Stimulated activated memory B cell treated with anti-CD40 and anti-IgM and Interleukin-4, amounts not matched to agents 10 μg/mL and 1 μg/mL and 100 μg/mL, for 72 hours (primary cell): ENCODE results near the gene GTF2I.
A peak's percentile ranks its signal among the peaks of the same experiment; 100 is the strongest.
"Not testable (repeated sequence)": the region's sequence is repeated elsewhere in the genome, so short reads cannot be mapped to it uniquely, and the experiment has no call there.

ENCODE experiments used
- ATAC-seq: fragments of 150-1000 bp; cut with Tn5 transposase; 2 replicates; pipeline ENCODE4 v1.10.0; 2021
- H3K27ac Mint-ChIP-seq: one replicate; pipeline ENCODE4 v1.8.0; 2022; ENCODE audit warnings: mild to moderate bottlenecking, mixed read lengths
- H3K27me3 Mint-ChIP-seq: one replicate; pipeline ENCODE4 v1.8.0; 2022; ENCODE audit warnings: mixed read lengths
- H3K36me3 Mint-ChIP-seq: one replicate; pipeline ENCODE4 v1.8.0; 2022; ENCODE audit warnings: mixed read lengths
- H3K4me1 Mint-ChIP-seq: one replicate; pipeline ENCODE4 v1.8.0; 2022; ENCODE audit warnings: mixed read lengths
- H3K4me3 Mint-ChIP-seq: one replicate; pipeline ENCODE4 v1.8.0; 2022; ENCODE audit warnings: mild to moderate bottlenecking, moderate library complexity, mixed read lengths
- H3K9me3 Mint-ChIP-seq: one replicate; pipeline ENCODE4 v1.8.0; 2022; ENCODE audit warnings: mixed read lengths

The GTF2I gene

DNA sequence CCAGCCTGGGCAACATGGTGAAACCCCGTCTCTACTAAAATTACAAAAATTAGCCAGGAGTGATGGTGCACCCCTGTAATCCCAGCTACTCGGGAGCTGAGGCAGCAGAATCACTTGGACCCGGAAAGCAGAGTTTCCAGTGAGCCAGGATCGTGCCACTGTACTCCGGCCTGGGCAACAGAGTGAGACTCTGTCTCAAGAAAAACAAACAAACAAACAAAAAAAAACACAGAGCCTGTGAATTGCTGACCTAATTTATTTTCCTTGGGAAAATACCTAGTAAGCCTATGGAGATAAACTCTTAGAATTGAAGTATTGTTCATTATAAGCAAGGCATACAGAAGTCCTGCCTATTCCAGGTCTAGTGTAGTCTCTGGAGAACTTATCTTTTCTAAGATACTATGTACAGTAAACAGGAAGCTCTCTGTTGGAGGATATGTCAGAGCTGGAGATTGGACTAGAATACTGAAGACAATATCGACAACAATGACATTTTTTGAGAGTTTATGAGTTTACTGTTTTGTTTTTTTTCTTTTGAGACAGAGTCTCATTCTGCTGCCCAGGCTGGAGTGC, 14.9 kb downstream of the GTF2I start:
- no peaks in the 10 kb centered on the region for H3K9me3 Mint-ChIP-seq
- ATAC-seq: no peak
- H3K4me1 Mint-ChIP-seq: peaks cover 49% of the 10 kb centered on the region
- H3K27ac Mint-ChIP-seq: no peak overlapping the region
- H3K36me3 Mint-ChIP-seq: peaks cover 9% of the 10 kb centered on the region
- H3K27me3 Mint-ChIP-seq: no peaks in the 10 kb centered on the region
- H3K4me3 Mint-ChIP-seq: no peak overlapping the region

DNA sequence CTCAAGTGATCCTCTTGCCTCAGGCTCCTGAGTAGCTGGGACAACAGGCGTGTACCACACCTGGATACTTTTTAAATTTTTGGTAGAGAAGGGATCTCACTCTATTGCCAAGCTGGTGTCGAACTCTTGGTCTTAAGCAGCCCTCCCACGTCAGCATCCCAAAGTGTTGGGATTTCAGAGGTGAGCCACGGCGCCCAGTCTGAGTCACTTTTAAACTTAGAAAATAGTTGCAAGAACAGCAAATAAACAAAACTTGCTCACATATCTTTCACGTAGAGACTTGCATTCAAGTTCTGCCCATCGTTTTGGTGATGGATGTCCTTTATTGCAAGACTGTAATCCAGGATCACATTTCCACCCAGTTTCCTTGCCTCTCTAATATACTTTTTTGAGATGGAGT, 16.6 kb downstream of the GTF2I start:
- peaks cover 41% of the 10 kb centered on the region for H3K4me1 Mint-ChIP-seq
- no peaks in the 10 kb centered on the region for H3K9me3 Mint-ChIP-seq
- no peak for ATAC-seq
- H3K4me3 Mint-ChIP-seq: no peak overlapping the region
- peaks cover 10% of the 10 kb centered on the region for H3K36me3 Mint-ChIP-seq
- H3K27me3 Mint-ChIP-seq: no peaks in the 10 kb centered on the region
- H3K27ac Mint-ChIP-seq: no peak overlapping the region

DNA sequence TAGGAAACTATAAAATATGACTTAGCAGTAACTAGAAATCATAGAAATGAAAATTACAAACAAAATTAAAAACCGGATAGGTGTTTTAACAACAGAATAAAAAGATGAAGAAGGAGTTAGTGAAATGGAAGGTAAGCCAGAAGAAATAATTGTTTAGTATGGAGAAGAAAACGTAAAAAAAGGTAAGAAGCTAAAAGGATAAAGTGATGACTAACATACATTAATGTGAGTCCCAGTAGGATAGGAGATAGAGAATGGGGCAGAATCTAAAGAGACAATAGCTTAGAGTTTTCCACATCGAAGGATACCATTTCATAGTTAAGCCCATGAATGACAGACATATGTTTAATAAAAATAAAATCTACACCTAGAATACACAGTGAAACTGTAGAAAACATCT, 25.3 kb downstream of the GTF2I start:
- Mint-ChIP-seq H3K27me3 (no peaks in the 10 kb centered on the region), H3K4me1 (peaks cover 39% of the 10 kb centered on the region), H3K27ac (peak overlapping the region; percentile 9), H3K9me3 (no peaks in the 10 kb centered on the region), H3K4me3 (no peak overlapping the region), H3K36me3 (peaks cover 34% of the 10 kb centered on the region)
- ATAC-seq: no peak

DNA sequence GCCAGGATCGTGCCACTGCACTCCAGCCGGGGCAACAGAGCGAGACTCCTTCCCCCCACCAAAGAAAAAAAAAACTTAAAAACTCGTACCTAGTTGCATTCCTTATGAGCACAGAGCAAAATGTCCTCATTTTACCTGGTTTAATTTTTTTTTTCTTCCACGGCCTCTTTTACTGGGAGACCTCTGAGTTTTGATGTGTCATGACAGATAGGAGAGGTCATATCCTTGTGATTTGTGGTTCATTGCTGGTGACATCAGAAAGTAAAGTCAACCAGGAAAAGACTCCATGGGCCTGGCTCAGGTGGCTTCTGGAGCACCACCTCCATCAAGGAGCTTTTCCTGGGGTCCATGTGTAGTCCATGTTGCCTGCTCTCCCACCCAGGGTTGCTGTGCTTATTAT, 26.3 kb downstream of the GTF2I start:
- Mint-ChIP-seq H3K27ac (no peak overlapping the region), H3K4me3 (no peak overlapping the region), H3K9me3 (no peaks in the 10 kb centered on the region)

DNA sequence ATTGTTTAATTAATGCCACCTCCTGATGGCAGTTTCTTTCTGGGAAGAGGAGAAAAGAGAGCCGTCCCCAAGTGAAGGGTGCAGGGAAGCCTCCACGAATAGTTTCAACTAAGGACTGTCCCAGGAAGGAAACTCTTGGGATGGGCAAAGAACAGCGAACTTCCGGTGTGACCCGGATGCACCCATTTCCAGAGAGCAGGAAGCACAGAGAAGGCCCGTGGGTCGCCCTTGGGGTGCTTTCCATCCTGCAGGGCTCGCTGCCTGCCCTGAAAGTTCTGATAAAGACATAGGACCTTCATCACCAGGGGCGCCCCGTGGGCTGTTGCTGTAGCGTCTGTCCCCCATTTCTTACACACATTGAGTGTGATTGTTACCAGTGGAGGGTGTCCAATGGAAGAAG, 27.0 kb downstream of the GTF2I start:
- no peak for ATAC-seq
- Mint-ChIP-seq H3K27me3 (no peaks in the 10 kb centered on the region), H3K27ac (no peak overlapping the region), H3K36me3 (peaks cover 39% of the 10 kb centered on the region), H3K4me1 (peaks cover 44% of the 10 kb centered on the region), H3K4me3 (no peak overlapping the region), H3K9me3 (no peaks in the 10 kb centered on the region)

More for the DNA sequence above, 26.3 kb downstream of the GTF2I start:
- Mint-ChIP-seq H3K27me3 (no peaks in the 10 kb centered on the region), H3K4me1 (peaks cover 42% of the 10 kb centered on the region), H3K36me3 (peaks cover 32% of the 10 kb centered on the region)
- no peak for ATAC-seq

DNA sequence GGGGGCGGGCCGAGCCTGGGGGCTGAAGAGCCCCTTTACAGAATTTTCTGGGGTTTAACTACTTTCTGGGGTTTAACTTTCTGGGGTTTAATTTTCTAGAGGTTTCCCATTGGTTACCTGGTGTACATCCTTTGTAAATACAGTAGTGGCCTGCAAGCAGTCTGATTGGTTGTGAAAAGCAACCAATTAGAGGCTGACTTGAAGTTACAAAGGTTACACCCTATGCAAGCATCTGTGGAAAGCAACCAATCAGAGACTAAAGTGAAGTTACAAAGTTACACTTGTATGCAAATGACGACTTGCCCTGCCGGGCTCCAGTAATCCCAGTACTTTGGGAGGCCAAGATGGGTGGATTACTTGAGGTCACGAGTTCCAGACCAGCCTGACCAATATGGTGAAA, 27.4 kb downstream of the GTF2I start:
- peaks cover 44% of the 10 kb centered on the region for H3K4me1 Mint-ChIP-seq
- peaks cover 43% of the 10 kb centered on the region for H3K36me3 Mint-ChIP-seq
- H3K9me3 Mint-ChIP-seq: no peaks in the 10 kb centered on the region
- H3K27me3 Mint-ChIP-seq: no peaks in the 10 kb centered on the region
- H3K4me3 Mint-ChIP-seq: no peak overlapping the region
- no peak overlapping the region for H3K27ac Mint-ChIP-seq
- no peak for ATAC-seq

DNA sequence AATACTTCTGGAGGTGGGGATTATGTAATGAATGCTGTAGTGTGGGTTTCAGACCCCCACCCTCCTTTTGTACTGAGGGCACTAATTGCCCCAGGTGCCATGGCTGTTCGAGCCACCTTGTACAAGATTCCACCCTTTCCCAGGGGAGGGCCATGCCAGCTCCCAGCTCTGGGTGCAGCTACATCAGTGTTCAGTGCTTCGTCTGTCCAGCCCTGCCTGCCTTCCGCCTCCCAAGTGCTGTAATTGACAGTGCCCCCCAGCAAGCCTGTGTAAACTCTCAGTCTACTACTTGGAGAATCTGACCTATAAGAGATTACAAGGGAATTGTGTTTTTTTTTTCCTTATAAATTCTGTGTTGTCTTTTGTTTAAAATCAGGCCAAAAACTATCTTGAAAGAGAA, 33.0 kb downstream of the GTF2I start:
- Mint-ChIP-seq H3K36me3 (peaks cover 53% of the 10 kb centered on the region), H3K27me3 (no peaks in the 10 kb centered on the region), H3K27ac (no peak overlapping the region), H3K4me3 (no peak overlapping the region), H3K4me1 (peaks cover 20% of the 10 kb centered on the region), H3K9me3 (no peaks in the 10 kb centered on the region)
- ATAC-seq: no peak

DNA sequence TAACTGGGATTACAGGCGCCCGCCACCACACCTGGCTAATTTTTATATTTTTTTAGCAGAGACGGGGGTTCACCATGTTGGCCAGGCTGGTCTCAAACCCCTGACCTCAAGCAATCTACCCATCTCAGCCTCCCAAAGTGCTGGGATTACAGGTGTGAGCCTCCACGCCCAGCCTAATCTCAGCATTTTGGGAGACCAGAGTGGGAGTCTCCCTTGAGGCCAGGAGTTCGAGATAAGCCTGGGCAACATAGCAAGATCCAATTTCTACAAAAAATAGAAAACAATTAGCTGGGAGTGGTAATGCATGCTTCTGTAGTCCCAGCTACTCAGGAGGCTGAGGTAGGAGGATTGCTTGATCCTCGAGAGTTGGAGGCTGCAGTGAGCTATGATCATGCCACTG, 46.9 kb downstream of the GTF2I start:
- H3K4me3 Mint-ChIP-seq, H3K27me3 Mint-ChIP-seq, ATAC-seq, H3K4me1 Mint-ChIP-seq, H3K9me3 Mint-ChIP-seq, H3K27ac Mint-ChIP-seq: not testable (repeated sequence)
- H3K36me3 Mint-ChIP-seq: peaks cover 57% of the 10 kb centered on the region

DNA sequence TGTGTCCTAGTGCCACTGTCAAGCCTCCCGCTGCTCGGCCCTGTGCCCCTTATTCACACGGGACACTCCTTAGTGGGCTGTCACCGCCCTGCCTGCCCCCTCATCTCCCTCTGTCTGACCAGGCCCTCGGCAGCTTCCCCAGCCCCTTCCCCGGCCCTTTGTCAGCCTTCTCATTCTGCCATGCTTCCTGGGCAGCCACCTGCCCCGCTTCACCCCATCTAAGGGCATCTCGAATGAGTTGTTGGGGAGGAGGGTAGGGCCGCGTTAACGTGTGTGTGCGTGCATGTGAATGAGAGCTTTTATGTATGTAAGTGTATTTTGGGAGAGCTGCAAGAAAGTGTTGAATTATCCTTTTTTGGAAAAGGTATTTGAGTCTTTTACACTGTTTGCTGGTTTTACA, 49.7 kb downstream of the GTF2I start:
- Mint-ChIP-seq H3K27me3 (no peaks in the 10 kb centered on the region), H3K4me3 (no peak overlapping the region), H3K36me3 (peaks cover 64% of the 10 kb centered on the region), H3K9me3 (peaks cover 2% of the 10 kb centered on the region), H3K27ac (peak overlapping the region; percentile 28), H3K4me1 (no peaks in the 10 kb centered on the region)
- no peak for ATAC-seq

DNA sequence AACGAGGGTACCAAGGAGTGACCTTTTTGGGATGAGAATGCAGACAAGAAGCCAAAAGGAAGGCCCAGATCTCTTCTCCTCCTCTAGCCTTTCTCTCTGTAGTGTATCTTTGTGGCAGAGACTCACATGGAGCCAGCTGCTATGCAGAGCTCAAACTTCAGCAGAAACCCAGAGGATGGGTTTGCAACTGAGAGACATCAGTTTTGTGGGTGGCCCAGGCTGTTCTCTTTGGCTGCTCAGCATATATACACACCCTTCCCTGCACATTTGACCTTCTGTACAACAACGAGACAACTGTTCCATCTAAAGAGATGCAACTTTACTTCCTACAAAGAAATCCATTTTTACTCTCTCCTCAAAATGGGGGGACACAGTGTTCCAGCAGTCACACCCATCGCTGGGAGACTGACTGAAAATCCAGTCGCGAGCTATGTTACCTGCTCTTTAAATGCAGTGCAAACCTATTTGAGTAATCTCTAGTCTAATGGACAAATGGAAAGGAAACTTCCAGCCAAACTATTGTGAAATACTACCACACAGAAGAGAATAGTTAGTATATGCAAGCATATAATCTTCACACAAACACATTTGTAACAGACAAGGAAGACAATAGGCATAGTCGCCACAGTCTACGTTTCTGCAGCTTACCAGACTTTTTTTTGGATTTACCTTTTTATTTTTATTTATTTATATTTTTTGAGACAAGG, 51.2 kb downstream of the GTF2I start:
- no peak overlapping the region for H3K4me3 Mint-ChIP-seq
- H3K4me1 Mint-ChIP-seq: no peaks in the 10 kb centered on the region
- ATAC-seq: no peak
- H3K27me3 Mint-ChIP-seq: no peaks in the 10 kb centered on the region
- H3K36me3 Mint-ChIP-seq: peaks cover 66% of the 10 kb centered on the region
- peak overlapping the region; percentile 28 for H3K27ac Mint-ChIP-seq
- H3K9me3 Mint-ChIP-seq: peaks cover 5% of the 10 kb centered on the region

DNA sequence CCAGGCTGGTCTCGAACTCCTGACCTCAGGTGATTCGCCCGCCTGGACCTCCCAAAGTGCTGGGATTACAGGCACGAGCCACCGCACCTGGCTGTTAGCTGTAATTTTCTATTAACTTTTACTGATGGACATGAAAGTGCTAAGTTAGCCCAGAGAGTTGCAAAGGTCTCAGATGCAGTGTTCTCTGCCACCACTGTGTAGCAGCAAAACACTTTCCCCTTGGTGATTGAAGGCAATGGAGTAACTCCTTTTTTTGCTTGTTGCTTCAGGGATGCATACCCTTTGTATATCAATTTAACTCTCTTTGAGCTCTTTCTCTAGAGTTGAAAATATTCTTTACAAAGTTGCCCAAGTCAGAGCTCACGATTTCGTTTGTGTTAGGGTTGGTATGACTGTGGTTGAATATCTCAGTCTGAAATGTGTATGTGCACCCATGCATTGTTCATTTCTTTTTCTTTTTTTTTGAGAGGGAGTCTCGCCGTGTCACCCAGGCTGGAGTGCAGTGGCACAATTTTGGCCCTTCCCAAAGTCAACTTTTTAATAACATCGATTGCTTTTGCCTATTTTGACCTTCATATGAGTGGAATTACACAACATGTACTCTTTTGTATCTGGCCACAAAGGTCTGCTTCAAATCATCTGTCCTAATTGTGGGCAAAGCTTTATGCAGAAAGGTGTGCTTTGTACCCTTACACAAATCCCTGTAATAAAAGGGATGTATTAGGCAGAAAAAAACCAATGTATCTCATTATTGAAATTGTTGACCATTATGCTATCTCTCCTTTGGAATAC, 52.6 kb downstream of the GTF2I start:
- Mint-ChIP-seq H3K4me1 (no peaks in the 10 kb centered on the region), H3K27me3 (no peaks in the 10 kb centered on the region), H3K27ac (no peak overlapping the region), H3K4me3 (no peak overlapping the region), H3K9me3 (peaks cover 5% of the 10 kb centered on the region), H3K36me3 (peaks cover 73% of the 10 kb centered on the region)
- no peak for ATAC-seq

DNA sequence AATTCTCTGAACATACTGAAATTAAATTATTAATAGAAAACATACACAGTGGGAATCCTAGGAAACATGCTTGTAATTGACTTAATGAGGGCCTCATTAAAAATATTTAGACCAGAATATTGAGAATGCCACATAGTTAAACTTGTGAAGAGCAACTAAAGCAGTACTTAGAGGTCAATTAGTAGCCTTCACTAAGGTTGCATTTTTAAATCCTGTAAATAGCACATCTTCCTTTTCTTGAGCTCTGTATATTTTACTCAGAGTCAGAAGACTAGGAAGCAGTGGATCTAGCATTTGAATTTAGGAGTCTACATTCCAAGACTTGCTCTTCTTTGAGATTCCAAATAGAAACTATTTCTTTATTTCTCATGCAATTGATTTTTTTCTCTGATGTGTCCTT, 56.0 kb downstream of the GTF2I start:
- H3K27ac Mint-ChIP-seq: no peak overlapping the region
- peaks cover 43% of the 10 kb centered on the region for H3K36me3 Mint-ChIP-seq
- peaks cover 5% of the 10 kb centered on the region for H3K9me3 Mint-ChIP-seq
- no peak for ATAC-seq
- H3K27me3 Mint-ChIP-seq: no peaks in the 10 kb centered on the region
- H3K4me1 Mint-ChIP-seq: no peaks in the 10 kb centered on the region
- no peak overlapping the region for H3K4me3 Mint-ChIP-seq

DNA sequence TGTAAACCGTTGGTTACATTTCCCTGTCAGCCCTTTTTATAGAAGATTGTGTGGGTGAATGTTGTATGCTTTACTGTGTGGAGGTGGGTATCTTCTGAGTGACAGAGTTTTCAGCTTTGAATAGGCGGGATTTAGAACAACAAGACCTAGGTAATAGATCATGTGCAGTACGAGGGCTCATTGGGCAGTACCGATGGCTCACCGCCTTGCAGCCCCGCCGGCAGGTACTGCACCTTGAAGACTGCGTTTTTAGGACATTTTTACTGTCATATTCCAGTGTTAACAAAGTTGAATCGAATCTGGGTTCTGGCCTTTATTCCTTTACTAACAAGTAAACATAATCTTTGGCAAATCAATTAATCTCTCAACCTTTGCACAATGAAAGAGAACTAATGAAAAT, 60.4 kb downstream of the GTF2I start:
- H3K27ac Mint-ChIP-seq: no peak overlapping the region
- ATAC-seq: no peak

DNA sequence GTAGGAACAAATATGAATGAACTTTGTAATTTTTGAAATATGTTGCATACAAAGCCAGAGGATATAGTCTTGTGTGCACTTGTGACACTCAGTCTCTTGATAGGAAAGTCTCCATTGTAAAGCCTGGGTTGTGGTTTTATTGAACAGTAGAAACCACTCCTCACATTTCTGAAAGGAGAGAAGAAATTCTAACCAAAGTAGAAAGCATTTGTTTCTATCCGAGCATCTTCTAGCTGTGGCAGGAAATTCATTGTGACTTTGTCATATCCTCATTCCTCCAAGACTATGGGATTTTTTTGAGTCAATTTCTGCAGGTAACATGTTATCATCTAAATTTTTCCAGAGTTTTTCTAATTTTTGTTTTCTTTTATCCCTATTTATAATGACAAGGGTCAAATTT, 60.8 kb downstream of the GTF2I start:
- no peaks in the 10 kb centered on the region for H3K9me3 Mint-ChIP-seq
- H3K27me3 Mint-ChIP-seq: no peaks in the 10 kb centered on the region
- no peak for ATAC-seq
- no peaks in the 10 kb centered on the region for H3K4me1 Mint-ChIP-seq
- H3K36me3 Mint-ChIP-seq: peaks cover 34% of the 10 kb centered on the region
- H3K27ac Mint-ChIP-seq: no peak overlapping the region
- H3K4me3 Mint-ChIP-seq: no peak overlapping the region

More for the DNA sequence above, 60.4 kb downstream of the GTF2I start:
- H3K4me1 Mint-ChIP-seq: no peaks in the 10 kb centered on the region
- H3K27me3 Mint-ChIP-seq: no peaks in the 10 kb centered on the region
- H3K36me3 Mint-ChIP-seq: peaks cover 37% of the 10 kb centered on the region
- H3K4me3 Mint-ChIP-seq: no peak overlapping the region
- H3K9me3 Mint-ChIP-seq: peaks cover under 1% of the 10 kb centered on the region

DNA sequence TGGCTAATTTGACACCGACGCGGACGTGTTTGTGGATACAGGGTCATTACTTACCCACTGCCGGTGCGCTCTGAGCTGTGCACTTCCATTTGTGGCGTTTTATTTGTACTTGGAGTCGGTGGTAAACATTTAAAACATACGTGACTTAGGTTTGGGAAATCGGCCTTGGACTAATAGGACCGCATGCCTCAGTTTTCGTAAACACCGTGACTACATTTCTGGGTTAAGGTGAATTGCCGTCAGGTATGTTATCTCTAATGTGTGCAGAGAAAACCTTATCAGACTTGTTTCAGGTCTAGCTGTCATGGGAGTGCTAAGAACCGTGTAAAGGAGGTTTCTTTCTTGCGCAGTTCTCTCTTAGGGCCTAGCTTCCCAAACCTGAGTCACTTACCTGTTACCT, 64.6 kb downstream of the GTF2I start:
- Mint-ChIP-seq H3K27ac (no peak overlapping the region), H3K36me3 (peaks cover 39% of the 10 kb centered on the region), H3K4me3 (no peak overlapping the region), H3K27me3 (no peaks in the 10 kb centered on the region), H3K4me1 (no peaks in the 10 kb centered on the region), H3K9me3 (no peaks in the 10 kb centered on the region)
- ATAC-seq: no peak

DNA sequence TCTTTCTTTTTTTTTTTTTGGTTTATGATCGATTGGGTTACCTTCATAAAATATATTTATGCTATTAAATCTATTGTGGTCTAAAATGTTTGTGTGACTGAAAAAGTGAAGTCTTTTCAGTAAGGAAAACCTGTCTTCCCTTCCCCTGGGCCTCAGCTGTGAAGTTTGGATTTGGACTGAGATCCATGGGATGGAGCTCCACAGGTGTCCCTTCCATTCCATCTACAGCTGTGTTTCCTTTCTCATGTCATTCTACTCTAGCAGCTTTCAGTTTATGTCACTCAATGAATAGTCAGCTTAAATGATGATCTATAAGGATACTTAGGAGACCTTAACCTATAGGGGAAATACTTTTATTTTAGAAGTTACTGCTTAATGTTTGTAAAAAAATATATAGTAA, 68.3 kb downstream of the GTF2I start:
- ATAC-seq: no peak

More for the DNA sequence above, 68.3 kb downstream of the GTF2I start:
- Mint-ChIP-seq H3K9me3 (no peaks in the 10 kb centered on the region), H3K27ac (no peak overlapping the region), H3K4me3 (no peak overlapping the region), H3K36me3 (peaks cover 29% of the 10 kb centered on the region), H3K27me3 (no peaks in the 10 kb centered on the region), H3K4me1 (no peaks in the 10 kb centered on the region)
